GM12878 (cell line): ENCODE data around the gene LRRC56. TPM values are rescaled to one million over a fixed set of nuclear protein-coding genes. Genes with fewer than 3 reads are reported as not detected.

Experiments used
- ATAC-seq: fragments of 200-7000 bp; cut with Tn5 transposase; 3 replicates; pipeline ENCODE4 v1.9.1; 2020; ENCODE audit warnings: mild to moderate bottlenecking, moderate library complexity
- BruUV-seq: library from RNA; stranded (reverse); fragments of 400-500 nt; replicated peaks from 2 replicates; lab custom pipeline; 2021; lab: Mats Ljungman, UMichigan
- CTCF ChIA-PET: fragments of 300-600 bp; sonication (Branson Sonifier 250); formaldehyde crosslinking; extraction: SDS; loops from one replicate; lab custom pipeline; 2021; ENCODE audit warnings: inconsistent platforms; lab: Yijun Ruan, JAX
- POLR2A ChIA-PET: fragments of 350-600 bp; formaldehyde crosslinking; extraction: SDS; loops from one replicate; lab custom pipeline; 2021; ENCODE audit warnings: inconsistent platforms; lab: Charles Lee
- RAD21 ChIA-PET: fragments of 300-600 bp; sonication (Branson Sonifier 250); formaldehyde crosslinking; loops from one replicate; lab custom pipeline; 2023; ENCODE audit warnings: antibody characterized with exemption; ENCODE audit not compliant: unreplicated experiment; lab: Charles Lee
- SMC1A ChIA-PET: fragments of 300-600 bp; sonication (Branson Sonifier 250); formaldehyde crosslinking; loops from one replicate; lab custom pipeline; 2023; ENCODE audit not compliant: unreplicated experiment, uncharacterized antibody; lab: Charles Lee
- DNase-seq: peaks from one replicate; pipeline ENCODE4 v3.0.0-alpha.2; 2011; ENCODE audit warnings: low read depth, low spot score
- FAIRE-seq: peaks from 3 replicates; lab custom pipeline; 2011; peaks lifted over from hg19 to GRCh38; lab: Jason Lieb, UNC
- H2AFZ ChIP-seq: 2 replicates; pipeline ENCODE4 v1.6.0; 2011; ENCODE audit warnings: low read depth, low read length, control low read depth; ENCODE audit not compliant: control insufficient read depth
- H3K27ac ChIP-seq: 2 replicates; pipeline ENCODE4 v1.5.1; 2011; ENCODE audit warnings: control low read depth; ENCODE audit not compliant: control insufficient read depth, insufficient read depth
- H3K27me3 ChIP-seq, 2 experiments: replicated peaks in 1 of 2; 2 replicates each; pipeline versions ENCODE4 v1.6.0 to v1.6.1; 2011; ENCODE audit warnings: low read length in 1 of 2; ENCODE audit not compliant: control insufficient read depth in 2 of 2, insufficient read depth in 2 of 2
- H3K36me3 ChIP-seq, 2 experiments: 2 replicates each; pipeline ENCODE4 v1.5.1; 2011; ENCODE audit warnings: low read length in 1 of 2; ENCODE audit not compliant: control insufficient read depth in 2 of 2, insufficient read depth in 2 of 2
- H3K4me1 ChIP-seq: 2 replicates; pipeline ENCODE4 v1.6.1; 2011; ENCODE audit warnings: mild to moderate bottlenecking, low read length, moderate library complexity, mixed read lengths; ENCODE audit not compliant: control insufficient read depth, insufficient read depth
- H3K4me2 ChIP-seq: 2 replicates; pipeline ENCODE4 v1.6.0; 2011; ENCODE audit warnings: control low read depth; ENCODE audit not compliant: control insufficient read depth, insufficient read depth
- H3K4me3 ChIP-seq: fragments of 200-600 bp; sonication (generic); 2 replicates; pipeline ENCODE4 v1.5.1; 2016
- H3K79me2 ChIP-seq: 2 replicates; pipeline ENCODE4 v1.6.0; 2011; ENCODE audit warnings: low read length; ENCODE audit not compliant: control insufficient read depth, insufficient read depth
- H3K9ac ChIP-seq: 2 replicates; pipeline ENCODE4 v1.8.0; 2011; ENCODE audit warnings: low read length, control low read depth, mixed read lengths; ENCODE audit not compliant: control insufficient read depth, insufficient read depth
- H3K9me3 ChIP-seq: replicated peaks from 3 replicates; pipeline ENCODE4 v1.5.1; 2011; ENCODE audit warnings: mild to moderate bottlenecking, low read length; ENCODE audit not compliant: control insufficient read depth, insufficient read depth
- H4K20me1 ChIP-seq: 2 replicates; pipeline ENCODE4 v1.6.0; 2011; ENCODE audit not compliant: control insufficient read depth, insufficient read depth
- CREB1 ChIP-seq: IDR thresholded peaks from 2 replicates; pipeline ENCODE4 v1.6.1; 2012; ENCODE audit warnings: low read depth, mild to moderate bottlenecking, inconsistent platforms
- MEF2B ChIP-seq: fragments of 450-650 bp; IDR thresholded peaks from 2 replicates; pipeline ENCODE4 v1.6.1; 2018; ENCODE audit warnings: mild to moderate bottlenecking, moderate library complexity; ENCODE audit not compliant: partially characterized antibody, poor library complexity, severe bottlenecking
- MTA3 ChIP-seq: IDR thresholded peaks from 2 replicates; pipeline ENCODE4 v1.6.1; 2012; ENCODE audit warnings: low read length, inconsistent platforms, borderline replicate concordance
- MYC ChIP-seq: IDR thresholded peaks from 2 replicates; pipeline ENCODE4 v1.6.1; 2011; ENCODE audit warnings: mild to moderate bottlenecking, low read length, moderate library complexity, inconsistent platforms; ENCODE audit not compliant: insufficient read depth, insufficient replicate concordance, insufficient read length, severe bottlenecking
- RUNX3 ChIP-seq: IDR thresholded peaks from 2 replicates; pipeline ENCODE4 v1.6.1; 2012; ENCODE audit warnings: low read length, inconsistent platforms
- SMAD1 ChIP-seq: fragments of 450-650 bp; IDR thresholded peaks from 2 replicates; pipeline ENCODE4 v1.6.1; 2018; ENCODE audit warnings: mild to moderate bottlenecking, low read depth; ENCODE audit not compliant: partially characterized antibody
- SMARCA5 ChIP-seq: fragments of 450-650 bp; IDR thresholded peaks from 2 replicates; pipeline ENCODE4 v1.6.1; 2017; ENCODE audit warnings: mild to moderate bottlenecking
- STAT3 ChIP-seq: IDR thresholded peaks from 2 replicates; pipeline ENCODE4 v1.6.1; 2011; ENCODE audit warnings: low read depth, low read length, improper control_type of control experiment
- SUZ12 ChIP-seq: fragments of 200-600 bp; sonication (generic); IDR thresholded peaks from one replicate; pipeline ENCODE4 v1.6.1; 2018; ENCODE audit warnings: antibody characterized with exemption, mild to moderate bottlenecking; ENCODE audit not compliant: unreplicated experiment
- YBX1 ChIP-seq: fragments of 450-650 bp; IDR thresholded peaks from 2 replicates; pipeline ENCODE4 v1.6.1; 2016; ENCODE audit warnings: antibody characterized with exemption
- ZNF384 ChIP-seq: IDR thresholded peaks from 2 replicates; pipeline ENCODE4 v1.6.1; 2012; ENCODE audit warnings: low read depth, mild to moderate bottlenecking, low read length, improper control_type of control experiment, borderline replicate concordance
- ZSCAN29 ChIP-seq: fragments of 450-650 bp; IDR thresholded peaks from 2 replicates; pipeline ENCODE4 v1.6.1; 2017; ENCODE audit warnings: mild to moderate bottlenecking, moderate library complexity
- WGBS: methylation state at CpG from one replicate; pipeline ENCODE4 v1.1.6; 2016; ENCODE audit warnings: low lambda C conversion rate; ENCODE audit not compliant: insufficient replicate concordance, insufficient coverage; ENCODE audit errors: missing lambda C conversion rate; 5-methylcytosine and 5-hydroxymethylcytosine counted together
- in situ Hi-C: fragments of 300-500 bp; cut with MboI; formaldehyde crosslinking; loops from 9 replicates; pipeline ENCODE4 v1.14.3; 2018; ENCODE audit warnings: mixed read lengths
- intact Hi-C: fragments of 100-400 bp; cut with micrococcal nuclease; formaldehyde crosslinking; loops from one replicate; pipeline ENCODE4 v1.14.2; 2022; ENCODE audit not compliant: unreplicated experiment
- polyA plus RNA-seq, 11 experiments: library from polyadenylated mRNA; depleted of rRNA in 4 of 11; unstranded in 6 of 11; stranded (reverse) in 5 of 11; fragments of >200 nt; fragmentation: Nextera tagmentation in 4 of 11; fragmentation: Illumina TruSeq in 1 of 11; extraction: Ambion mirVana in 4 of 11; extraction: Trizol in 1 of 11; gene quantifications; 1 replicate in 1 of 11; 2 replicates in 10 of 11; pipeline versions ENCODE4 v1.2.1 to v1.2.3, GENCODE V29; 2011 to 2016; ENCODE audit warnings: inconsistent platforms in 2 of 11, missing spikeins in 2 of 11, low read depth in 1 of 11
- total RNA-seq, 4 experiments: library from RNA; depleted of rRNA in 3 of 4; stranded (reverse); fragments of >200 nt in 3 of 4; fragmentation: Illumina TruSeq in 1 of 4; extraction: Trizol in 1 of 4; gene quantifications; 2 replicates each; pipeline versions ENCODE4 v1.2.1 to v1.2.3, GENCODE V29; 2013 to 2021
- TF ChIP-seq, protein P1 (sequence below): fragments of 450-650 bp; formaldehyde crosslinking; IDR thresholded peaks from 2 replicates; pipeline ENCODE4 v1.5.0; 2022; ENCODE audit warnings: mild to moderate bottlenecking, missing genetic modification characterization

Gene LRRC56
- total and polyA plus RNA-seq, 10 of the 15 experiments (the other 5 are each of a cell fraction or from before 2014, with no cell fraction given): 0.02 to 1.9 (median 0.75) TPM; not detected in 1

DNA sequence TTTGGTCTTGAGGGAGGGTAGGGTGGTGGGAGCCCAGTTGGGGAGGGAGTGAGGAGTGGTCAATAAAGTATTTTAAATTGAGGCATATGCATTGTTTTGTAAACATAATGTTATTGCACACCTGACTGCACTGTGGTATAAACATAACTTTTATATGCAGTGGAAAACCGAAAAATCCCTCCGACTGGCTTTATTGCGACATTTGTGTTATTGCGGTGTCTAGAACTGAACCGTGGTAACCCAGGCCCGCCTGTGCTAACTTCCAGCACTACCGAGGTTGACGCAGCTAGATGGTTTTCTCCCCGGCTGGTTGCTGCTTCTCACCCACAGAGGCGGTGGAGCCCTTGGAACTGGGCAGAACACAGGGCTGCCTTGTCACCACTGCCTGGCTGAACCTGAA is 22.7 kb upstream of the LRRC56 start (continued):
- TF ChIP-seq SMARCA5 (no peak), MYC (no peak), MTA3 (no peak), YBX1 (no peak), ZSCAN29 (no peak), STAT3 (no peak), ZNF384 (no peak), MEF2B (no peak), SMAD1 (no peak)
- TF ChIP-seq, all 136 proteins: peak for 0

DNA sequence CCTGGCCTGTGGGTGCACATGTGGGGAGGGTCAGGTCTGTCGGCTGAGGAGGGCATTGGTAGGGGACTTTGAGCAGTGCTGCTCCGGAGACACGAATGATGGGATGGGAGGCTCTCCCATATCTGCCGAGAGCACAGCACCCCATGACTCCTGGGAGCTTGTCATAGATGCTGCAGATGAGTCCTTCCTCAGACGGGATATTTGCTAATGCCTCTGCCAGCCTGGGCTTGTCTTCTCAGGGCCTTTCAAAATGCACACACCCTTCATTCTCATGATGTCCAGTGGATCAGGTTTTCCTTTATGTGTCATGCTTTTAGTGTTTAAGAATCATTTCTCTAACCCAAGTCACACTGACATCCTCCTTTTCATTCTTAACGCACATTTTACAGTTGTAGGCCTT is 22.2 kb upstream of the LRRC56 start:
- Histone ChIP-seq H3K4me1 (peaks cover 3% of the 10 kb centered on the region; the same call in 1 of the 2 replicates), H3K27me3 (no peaks in the 10 kb centered on the region), H3K79me2 (no peaks in the 10 kb centered on the region), H4K20me1 (no peaks in the 10 kb centered on the region), H3K4me3 (no peak overlapping the region), H3K36me3 (peaks cover 0 to 3% of the 10 kb centered on the region in 2 experiments; a peak in 1 of 4 replicates), H3K9ac (no peak overlapping the region), H3K9me3 (no peaks in the 10 kb centered on the region), H2AFZ (no peak overlapping the region), H3K4me2 (no peak overlapping the region), H3K27ac (no peak overlapping the region)
- ChIA-PET RAD21 (no interaction called here), CTCF (no interaction called here), POLR2A (no interaction called here), SMC1A (no interaction called here)
- in situ Hi-C loops (no loop called here), intact Hi-C loops (no loop called here)
- no peak for TF ChIP-seq CREB1
- TF ChIP-seq, protein P1, sequence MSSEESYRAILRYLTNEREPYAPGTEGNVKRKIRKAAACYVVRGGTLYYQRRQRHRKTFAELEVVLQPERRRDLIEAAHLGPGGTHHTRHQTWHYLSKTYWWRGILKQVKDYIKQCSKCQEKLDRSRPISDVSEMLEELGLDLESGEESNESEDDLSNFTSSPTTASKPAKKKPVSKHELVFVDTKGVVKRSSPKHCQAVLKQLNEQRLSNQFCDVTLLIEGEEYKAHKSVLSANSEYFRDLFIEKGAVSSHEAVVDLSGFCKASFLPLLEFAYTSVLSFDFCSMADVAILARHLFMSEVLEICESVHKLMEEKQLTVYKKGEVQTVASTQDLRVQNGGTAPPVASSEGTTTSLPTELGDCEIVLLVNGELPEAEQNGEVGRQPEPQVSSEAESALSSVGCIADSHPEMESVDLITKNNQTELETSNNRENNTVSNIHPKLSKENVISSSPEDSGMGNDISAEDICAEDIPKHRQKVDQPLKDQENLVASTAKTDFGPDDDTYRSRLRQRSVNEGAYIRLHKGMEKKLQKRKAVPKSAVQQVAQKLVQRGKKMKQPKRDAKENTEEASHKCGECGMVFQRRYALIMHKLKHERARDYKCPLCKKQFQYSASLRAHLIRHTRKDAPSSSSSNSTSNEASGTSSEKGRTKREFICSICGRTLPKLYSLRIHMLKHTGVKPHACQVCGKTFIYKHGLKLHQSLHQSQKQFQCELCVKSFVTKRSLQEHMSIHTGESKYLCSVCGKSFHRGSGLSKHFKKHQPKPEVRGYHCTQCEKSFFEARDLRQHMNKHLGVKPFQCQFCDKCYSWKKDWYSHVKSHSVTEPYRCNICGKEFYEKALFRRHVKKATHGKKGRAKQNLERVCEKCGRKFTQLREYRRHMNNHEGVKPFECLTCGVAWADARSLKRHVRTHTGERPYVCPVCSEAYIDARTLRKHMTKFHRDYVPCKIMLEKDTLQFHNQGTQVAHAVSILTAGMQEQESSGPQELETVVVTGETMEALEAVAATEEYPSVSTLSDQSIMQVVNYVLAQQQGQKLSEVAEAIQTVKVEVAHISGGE (CRISPR knock-in tag): no peak
- TF ChIP-seq RUNX3: no peak
- TF ChIP-seq YBX1: no peak
- no peak for TF ChIP-seq SUZ12
- WGBS: 94% methylated on average over 6 of the region's 6 CpGs
- ATAC-seq: no peak
- no peak for FAIRE-seq
- DNase-seq: no peak
- no TSS peak for BruUV-seq
